Left ventricle myocardium inferior (tissue), 1 donor: ENCODE measurements around the gene RFK. TPM values are rescaled to one million over a fixed set of nuclear protein-coding genes. Genes with fewer than 3 reads are reported as not detected.

Experiments
- DNase-seq: peaks from one replicate; pipeline ENCODE4 v3.0.0-alpha.2; 2020
- H3K27ac ChIP-seq: fragments of 200-600 bp; replicated peaks from 2 replicates; pipeline ENCODE4 v1.8.0; 2021
- H3K27me3 ChIP-seq: fragments of 200-600 bp; 2 replicates; pipeline ENCODE4 v1.8.0; 2021; ENCODE audit warnings: low read depth
- H3K36me3 ChIP-seq: fragments of 200-600 bp; 2 replicates; pipeline ENCODE4 v1.8.0; 2021
- H3K4me1 ChIP-seq: fragments of 200-600 bp; 2 replicates; pipeline ENCODE4 v1.8.0; 2021
- H3K4me3 ChIP-seq: fragments of 200-600 bp; 2 replicates; pipeline ENCODE4 v1.8.0; 2021; ENCODE audit warnings: mild to moderate bottlenecking, moderate library complexity
- H3K9me3 ChIP-seq: fragments of 200-600 bp; replicated peaks from 2 replicates; pipeline ENCODE4 v1.8.0; 2021
- CTCF ChIP-seq: fragments of 200-600 bp; IDR thresholded peaks from 2 replicates; pipeline ENCODE4 v1.8.0; 2021; ENCODE audit warnings: antibody characterized with exemption, mild to moderate bottlenecking, borderline replicate concordance
- intact Hi-C: fragments of 100-400 bp; cut with micrococcal nuclease; formaldehyde crosslinking; loops from one replicate; pipeline ENCODE4 v1.11.0; 2022
- total RNA-seq: library from RNA; stranded (reverse); fragmentation: NEBNext Ultra II Directional; extraction: Animal tissue kit (Norgen Biotek cat#: 25700); gene quantifications from one replicate; pipeline ENCODE4 v1.2.1, GENCODE V29; 2021
- donor health status: DM: no; HTN: yes; CAD: no; lungs with severe emphysema.

RFK gene
- total RNA-seq, 1 donor from 2014 or later, result 24.0 TPM

- no peaks in the 10 kb centered on the region for H3K36me3 ChIP-seq
- H3K27me3 ChIP-seq, result no peaks in the 10 kb centered on the region
- no peaks in the 10 kb centered on the region for H3K9me3 ChIP-seq
- no peaks in the 10 kb centered on the region for H3K4me1 ChIP-seq
- H3K27ac ChIP-seq, result no peak overlapping the region
- intact Hi-C loops, result no loop called here
- TF ChIP-seq CTCF, result no peak
- DNase-seq, result no peak
- no peak overlapping the region for H3K4me3 ChIP-seq
These were observed 35.5 kb downstream of the RFK start for GRCh38 chr9:76358628-76359280.

GRCh38 chr9:76357555-76357954 lies 36.7 kb downstream of the RFK start:
- Histone ChIP-seq H3K4me3 (no peak overlapping the region), H3K9me3 (no peaks in the 10 kb centered on the region), H3K36me3 (no peaks in the 10 kb centered on the region), H3K27me3 (no peaks in the 10 kb centered on the region), H3K27ac (no peak overlapping the region), H3K4me1 (no peaks in the 10 kb centered on the region)
- intact Hi-C loops, result no loop called here
- no peak for TF ChIP-seq CTCF
- no peak for DNase-seq

- H3K27me3 ChIP-seq, result no peaks in the 10 kb centered on the region
- intact Hi-C loops, result no loop called here
- DNase-seq, result no peak
- no peaks in the 10 kb centered on the region for H3K9me3 ChIP-seq
- no peak for TF ChIP-seq CTCF
- no peak overlapping the region for H3K27ac ChIP-seq
- H3K36me3 ChIP-seq, result no peaks in the 10 kb centered on the region
- no peak overlapping the region for H3K4me3 ChIP-seq
- H3K4me1 ChIP-seq, result no peaks in the 10 kb centered on the region
These were observed 38.3 kb downstream of the RFK start for GRCh38 chr9:76355886-76356285.

GRCh38 chr9:76354221-76354620 lies 40.0 kb downstream of the RFK start:
- intact Hi-C loops, result no loop called here
- H3K27ac ChIP-seq, result no peak overlapping the region
- H3K9me3 ChIP-seq, result no peaks in the 10 kb centered on the region
- no peaks in the 10 kb centered on the region for H3K36me3 ChIP-seq
- H3K27me3 ChIP-seq, result no peaks in the 10 kb centered on the region
- no peak for DNase-seq
- TF ChIP-seq CTCF, result no peak
- H3K4me3 ChIP-seq, result no peak overlapping the region
- H3K4me1 ChIP-seq, result no peaks in the 10 kb centered on the region

- no peaks in the 10 kb centered on the region for H3K4me1 ChIP-seq
- H3K27ac ChIP-seq, result no peak overlapping the region
- H3K9me3 ChIP-seq, result no peaks in the 10 kb centered on the region
- no peaks in the 10 kb centered on the region for H3K27me3 ChIP-seq
- H3K4me3 ChIP-seq, result no peak overlapping the region
- DNase-seq, result no peak
- TF ChIP-seq CTCF, result no peak
- H3K36me3 ChIP-seq, result no peaks in the 10 kb centered on the region
- intact Hi-C loops, result no loop called here
These were observed 40.9 kb downstream of the RFK start for GRCh38 chr9:76353280-76353679.
